ENCODE data around the gene ERVH48-1. TPM values are rescaled to one million over a fixed set of nuclear protein-coding genes. Genes with fewer than 3 reads are reported as not detected.

Gene ERVH48-1
- total RNA-seq, result not detected in 2 replicates
- not detected in 2 replicates for polyA plus RNA-seq
- not detected in 2 replicates for polyA plus RNA-seq (2011; cell fraction: cytosol; rRNA removed)
- not detected in 2 replicates for polyA plus RNA-seq (2011; cell fraction: nucleus; rRNA removed)
- not detected in 2 replicates for polyA plus RNA-seq (2012)
- 0.15 TPM in 1 of 2 replicates, not detected in the other for polyA minus RNA-seq
- polyA minus RNA-seq (2011; cell fraction: cytosol; rRNA and poly(A)+ RNA removed), result 0.41 TPM
- not detected in 2 replicates for polyA minus RNA-seq (2011; cell fraction: nucleus; rRNA and poly(A)+ RNA removed)
- not detected for Bru-seq, nascent RNA
- BruChase-seq, experiment 1, labeled RNA remaining after a 6-hour chase, result percentile 9 among the genes with signal in this experiment
- BruChase-seq, experiment 2, labeled RNA remaining after a 2-hour chase, result not detected
- long read RNA-seq, result 0 reads

DNA sequence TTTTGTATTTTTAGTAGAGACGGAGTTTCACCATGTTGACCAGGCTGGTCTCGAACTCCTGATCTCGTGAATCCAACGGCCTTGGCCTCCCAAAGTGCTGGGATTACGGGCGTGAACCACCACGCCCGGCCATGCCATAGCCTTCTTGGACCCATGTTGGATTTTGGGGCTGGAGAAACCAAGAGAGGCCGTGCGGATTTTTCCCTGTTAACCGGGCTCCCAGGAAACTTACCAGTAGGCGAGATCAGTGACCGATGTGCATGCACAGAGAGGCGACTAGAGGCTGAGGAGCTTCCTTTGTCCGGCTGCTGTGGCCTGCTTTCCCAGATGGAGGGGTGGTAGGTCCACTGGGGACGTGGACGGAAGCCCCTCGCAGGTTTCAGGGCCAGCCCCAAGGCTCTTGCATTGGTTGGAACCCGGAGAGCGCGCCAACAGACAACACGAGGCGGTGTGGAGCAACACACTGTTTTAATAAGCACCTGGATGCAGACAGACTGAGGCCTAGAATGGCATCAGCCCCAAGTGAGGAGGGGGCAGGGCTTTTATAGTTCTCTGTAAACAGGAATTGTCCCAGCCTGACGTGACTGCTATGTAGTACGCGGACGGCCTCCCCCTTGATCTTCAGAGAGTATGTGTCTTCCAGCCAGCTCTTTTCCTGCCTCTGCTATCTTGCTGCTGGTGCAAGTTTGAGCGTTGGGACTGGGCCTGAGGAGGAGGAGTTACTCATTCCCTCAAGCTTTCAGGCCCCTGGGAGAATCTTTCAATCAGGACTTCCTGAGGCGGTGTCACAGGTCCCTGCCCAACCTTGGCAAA lies at the start of gene ERVH48-1:
TSS of gene ERVH48-1 (minus strand) at position 517 of the 813 bp plus-strand sequence. CDS start 6,624 bp downstream, outside the sequence.
- no peaks in the 10 kb centered on the region for H3K9me3 ChIP-seq (replicated peaks; ENCODE audit: control insufficient read depth, insufficient read depth, low read length)
- no TSS peak for BruUV-seq (replicated peaks)
- dilution Hi-C loops (cut with MboI; ENCODE audit: extremely low pct_ligation_motif_present, low sequenced_read_pairs) (no loop called here), intact Hi-C loops (cut with micrococcal nuclease) (no loop called here)
- no peaks in the 10 kb centered on the region for H3K9me1 ChIP-seq (replicated peaks; ENCODE audit: control insufficient read depth, extremely low read depth, insufficient read depth, low read length)
- peaks cover 5% of the 10 kb centered on the region for H3K4me1 ChIP-seq (ENCODE audit: control insufficient read depth, extremely low read depth, insufficient read depth, low read length)
- no peak within 1 kb of the TSS for H3K9ac ChIP-seq (replicated peaks; ENCODE audit: extremely low read depth, insufficient read depth, low read length)
- TF ChIP-seq, protein P1, sequence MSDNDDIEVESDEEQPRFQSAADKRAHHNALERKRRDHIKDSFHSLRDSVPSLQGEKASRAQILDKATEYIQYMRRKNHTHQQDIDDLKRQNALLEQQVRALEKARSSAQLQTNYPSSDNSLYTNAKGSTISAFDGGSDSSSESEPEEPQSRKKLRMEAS (IDR thresholded peaks at IDR 0.05; ENCODE audit: insufficient read depth, insufficient read length), result no peak
- TF ChIP-seq, protein P2, sequence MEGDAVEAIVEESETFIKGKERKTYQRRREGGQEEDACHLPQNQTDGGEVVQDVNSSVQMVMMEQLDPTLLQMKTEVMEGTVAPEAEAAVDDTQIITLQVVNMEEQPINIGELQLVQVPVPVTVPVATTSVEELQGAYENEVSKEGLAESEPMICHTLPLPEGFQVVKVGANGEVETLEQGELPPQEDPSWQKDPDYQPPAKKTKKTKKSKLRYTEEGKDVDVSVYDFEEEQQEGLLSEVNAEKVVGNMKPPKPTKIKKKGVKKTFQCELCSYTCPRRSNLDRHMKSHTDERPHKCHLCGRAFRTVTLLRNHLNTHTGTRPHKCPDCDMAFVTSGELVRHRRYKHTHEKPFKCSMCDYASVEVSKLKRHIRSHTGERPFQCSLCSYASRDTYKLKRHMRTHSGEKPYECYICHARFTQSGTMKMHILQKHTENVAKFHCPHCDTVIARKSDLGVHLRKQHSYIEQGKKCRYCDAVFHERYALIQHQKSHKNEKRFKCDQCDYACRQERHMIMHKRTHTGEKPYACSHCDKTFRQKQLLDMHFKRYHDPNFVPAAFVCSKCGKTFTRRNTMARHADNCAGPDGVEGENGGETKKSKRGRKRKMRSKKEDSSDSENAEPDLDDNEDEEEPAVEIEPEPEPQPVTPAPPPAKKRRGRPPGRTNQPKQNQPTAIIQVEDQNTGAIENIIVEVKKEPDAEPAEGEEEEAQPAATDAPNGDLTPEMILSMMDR (IDR thresholded peaks at IDR 0.05; ENCODE audit: extremely low read depth in 1 of 2, insufficient read depth in 1 of 2, low read depth in 1 of 2, low read length in 2 of 2), result no peak
- no peak for TF ChIP-seq MYC (IDR thresholded peaks at IDR 0.05; ENCODE audit: low read depth, low read length)
- no peaks in the 10 kb centered on the region for H4K20me1 ChIP-seq (replicated peaks; ENCODE audit: control insufficient read depth, extremely low read depth, insufficient read depth, low read length)
- no peaks in the 10 kb centered on the region for H3K79me2 ChIP-seq (ENCODE audit: control insufficient read depth, insufficient read depth, low read length)
- H3K27ac ChIP-seq (ENCODE audit: insufficient read depth, low read depth, low read length), result no peak within 1 kb of the TSS
- H2AFZ ChIP-seq (ENCODE audit: low read depth, low read length), result peak within 1 kb of the TSS; percentile 97
- POLR2A ChIA-PET, result no interaction called here
- CTCF ChIA-PET, result no interaction called here
- DNase-seq (ENCODE audit: low read depth, low spot score) (no peak), FAIRE-seq (no peak)
- H3K4me2 ChIP-seq (ENCODE audit: insufficient read depth, low read length), result no peak within 1 kb of the TSS
- peaks cover 0 to under 1% of the 10 kb centered on the region in 2 experiments for H3K27me3 ChIP-seq (ENCODE audit: control insufficient read depth in 2 of 2, insufficient read depth in 2 of 2, low read length in 2 of 2)
- no peak within 1 kb of the TSS for H3K4me3 ChIP-seq (replicated peaks in 1 of 3; ENCODE audit: insufficient read depth in 1 of 3, low read depth in 1 of 3, low read length in 3 of 3)
- H3K36me3 ChIP-seq (ENCODE audit: control insufficient read depth in 2 of 2, extremely low read depth in 1 of 2, insufficient read depth in 2 of 2, low read length in 2 of 2), result no peaks in the 10 kb centered on the region
